Adipose tissue (tissue), 3 donors: Measurements from ENCODE around the gene PLD1. TPM values are rescaled to one million over a fixed set of nuclear protein-coding genes. Genes with fewer than 3 reads are reported as not detected.
A peak's percentile ranks its signal among the peaks of the same experiment; 100 is the strongest.

Experiments
- H3K27ac ChIP-seq: one replicate; pipeline ENCODE4 v1.5.1; 2013; ENCODE audit warnings: low read depth, low read length
- WGBS, 3 donors: extraction: QIAGEN DNeasy Blood & Tissue Kit; methylation state at CpG; one replicate each; pipeline ENCODE4 v1.1.7; 2013; 5-methylcytosine and 5-hydroxymethylcytosine counted together
- polyA plus RNA-seq, 3 donors: library from polyadenylated mRNA; stranded (reverse); fragments of 200-250 nt; gene quantifications; one replicate each; pipeline ENCODE4 v1.2.3, GENCODE V29; 2013
- donor health status: healthy with polysubstance abuse.
- donor health status: Bipolar disorder and iron deficiency.
- donor health status: healthy.

The PLD1 gene
- polyA plus RNA-seq, 3 donors, result 5.4 to 11.9 (median 10.6) TPM

DNA sequence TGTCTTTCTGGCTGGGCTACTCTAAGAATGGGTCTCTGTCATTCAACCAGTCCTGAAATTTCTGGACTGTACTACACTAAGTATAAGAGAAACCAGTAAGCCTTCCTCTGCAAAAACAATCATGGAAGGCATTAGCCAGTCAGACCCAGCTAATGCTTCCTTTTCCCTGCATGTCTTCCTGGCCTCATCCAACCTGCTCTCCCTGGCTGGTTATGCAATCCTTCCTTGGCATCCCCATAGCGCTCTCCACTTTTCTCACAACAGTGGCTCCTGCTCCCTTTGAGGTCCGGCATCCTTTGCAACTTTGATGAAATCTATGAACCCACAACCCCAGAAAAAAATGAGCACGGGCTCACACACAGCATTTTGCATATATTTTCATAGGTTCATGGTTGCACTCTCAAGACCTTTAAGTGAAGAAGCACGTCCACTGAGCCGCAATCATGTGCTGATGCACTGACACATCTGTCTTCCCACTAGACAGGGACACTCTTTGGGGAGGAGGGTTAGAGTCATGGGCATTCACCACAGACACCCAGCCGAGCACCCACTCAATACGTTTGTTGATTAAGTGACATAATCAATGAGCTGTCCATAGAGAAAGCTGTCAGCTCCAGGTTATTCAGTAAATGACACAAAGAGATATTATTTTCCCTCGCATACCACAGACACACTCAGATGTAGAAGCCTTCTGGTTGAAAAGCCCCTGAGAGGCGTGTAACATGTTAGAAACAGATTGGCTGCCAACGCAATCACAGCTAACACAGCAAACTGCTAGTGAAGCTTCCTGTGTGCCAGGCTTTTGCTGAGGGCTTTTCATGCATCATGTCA, 66.7 kb downstream of the PLD1 start:
- H3K27ac ChIP-seq, result no peak overlapping the region
- 82 to 92% (median 91%) methylated on average over 10 of the region's 10 CpGs for WGBS, 3 donors

DNA sequence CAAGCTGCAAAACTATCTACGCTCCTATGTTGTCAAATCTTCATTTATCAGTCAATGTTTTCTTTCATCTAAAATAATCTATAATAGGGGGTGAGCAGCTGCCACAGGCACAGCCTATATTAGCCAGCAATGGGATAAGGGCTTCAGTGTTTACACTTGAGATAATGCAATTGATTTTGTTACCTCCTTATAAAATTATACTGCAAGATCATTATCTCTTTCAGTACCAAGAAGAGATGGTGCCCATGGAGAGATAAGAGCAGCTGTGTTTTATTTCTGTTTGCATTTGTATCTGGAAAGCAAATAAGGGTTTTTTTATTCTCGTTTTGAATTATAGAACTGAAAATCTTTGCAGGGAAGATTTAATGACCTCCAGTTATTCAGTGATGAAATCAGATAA, 68.9 kb downstream of the PLD1 start:
- WGBS, 3 donors, result 28 to 73% (median 70%) methylated on average over 2 of the region's 2 CpGs

DNA sequence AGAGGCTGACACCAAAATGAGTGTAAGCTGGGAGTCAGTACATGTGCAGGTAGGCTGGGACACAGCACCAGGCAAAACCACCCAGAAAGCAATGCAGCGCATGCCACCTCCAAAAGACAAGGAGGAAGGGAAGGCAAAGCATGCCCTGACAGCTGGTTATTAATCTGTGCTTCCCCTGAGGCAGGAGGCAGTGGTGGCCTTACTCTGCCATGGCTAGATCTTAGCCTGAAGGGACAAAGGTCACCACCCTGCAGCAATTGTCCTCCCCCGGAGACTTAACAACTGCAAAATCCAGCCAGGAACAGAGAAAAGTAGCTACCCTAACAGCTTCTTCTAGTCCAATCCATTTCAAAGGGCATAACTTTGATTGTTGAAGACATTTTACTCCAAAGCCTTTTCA, 73.7 kb downstream of the PLD1 start:
- H3K27ac ChIP-seq, result no peak overlapping the region
- WGBS, 3 donors, result 71 to 96% (median 85%) methylated on average over 2 of the region's 2 CpGs

More for the DNA sequence above, 68.9 kb downstream of the PLD1 start:
- H3K27ac ChIP-seq, result no peak overlapping the region

- no peak overlapping the region for H3K27ac ChIP-seq
These were observed 76.7 kb downstream of the PLD1 start for GRCh38 chr3:171733561-171733960.

DNA sequence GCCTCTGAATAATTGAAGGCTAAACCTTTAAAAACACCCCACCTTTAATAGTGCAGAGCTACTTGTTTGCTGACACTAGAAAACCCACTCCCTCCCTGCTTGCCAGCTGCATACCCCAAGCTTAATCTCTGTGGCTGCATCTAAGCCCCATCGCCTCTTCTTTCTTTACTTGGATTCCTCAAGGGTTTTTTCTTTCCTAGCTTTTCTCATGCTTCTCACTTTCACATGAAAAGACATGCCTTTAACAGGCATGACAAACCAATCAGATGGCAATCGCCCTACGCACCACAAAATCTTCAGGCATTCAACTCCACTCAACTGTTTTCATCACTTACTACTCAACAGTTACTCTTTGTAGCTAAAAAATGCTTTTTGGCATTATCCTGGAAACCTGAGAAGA, 77.5 kb downstream of the PLD1 start:
- H3K27ac ChIP-seq, result no peak overlapping the region
- WGBS, 3 donors, result 66 to 97% (median 82%) methylated on average over 3 of the region's 3 CpGs

DNA sequence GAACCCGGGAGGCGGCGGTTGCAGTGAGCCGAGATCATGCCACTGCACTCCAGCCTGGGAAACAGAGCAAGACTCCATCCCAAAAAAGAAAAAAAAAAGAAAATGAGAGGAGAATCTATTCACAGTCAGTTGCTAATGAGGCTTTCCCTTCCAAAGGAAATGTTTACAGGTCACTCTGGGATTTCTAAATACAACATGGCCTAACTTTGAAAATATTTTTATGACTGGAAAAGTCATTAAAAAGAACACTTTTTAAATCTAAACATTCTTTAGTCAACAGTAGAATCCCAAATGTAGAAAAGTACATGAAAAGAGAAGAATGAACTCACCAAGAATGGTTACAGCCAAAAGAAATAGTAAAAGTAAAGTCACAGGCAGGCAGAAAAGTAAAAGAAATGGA, 78.6 kb downstream of the PLD1 start:
- no peak overlapping the region for H3K27ac ChIP-seq
- WGBS, 3 donors, result 79 to 94% (median 88%) methylated on average over 3 to 4 of the region's 4 CpGs

DNA sequence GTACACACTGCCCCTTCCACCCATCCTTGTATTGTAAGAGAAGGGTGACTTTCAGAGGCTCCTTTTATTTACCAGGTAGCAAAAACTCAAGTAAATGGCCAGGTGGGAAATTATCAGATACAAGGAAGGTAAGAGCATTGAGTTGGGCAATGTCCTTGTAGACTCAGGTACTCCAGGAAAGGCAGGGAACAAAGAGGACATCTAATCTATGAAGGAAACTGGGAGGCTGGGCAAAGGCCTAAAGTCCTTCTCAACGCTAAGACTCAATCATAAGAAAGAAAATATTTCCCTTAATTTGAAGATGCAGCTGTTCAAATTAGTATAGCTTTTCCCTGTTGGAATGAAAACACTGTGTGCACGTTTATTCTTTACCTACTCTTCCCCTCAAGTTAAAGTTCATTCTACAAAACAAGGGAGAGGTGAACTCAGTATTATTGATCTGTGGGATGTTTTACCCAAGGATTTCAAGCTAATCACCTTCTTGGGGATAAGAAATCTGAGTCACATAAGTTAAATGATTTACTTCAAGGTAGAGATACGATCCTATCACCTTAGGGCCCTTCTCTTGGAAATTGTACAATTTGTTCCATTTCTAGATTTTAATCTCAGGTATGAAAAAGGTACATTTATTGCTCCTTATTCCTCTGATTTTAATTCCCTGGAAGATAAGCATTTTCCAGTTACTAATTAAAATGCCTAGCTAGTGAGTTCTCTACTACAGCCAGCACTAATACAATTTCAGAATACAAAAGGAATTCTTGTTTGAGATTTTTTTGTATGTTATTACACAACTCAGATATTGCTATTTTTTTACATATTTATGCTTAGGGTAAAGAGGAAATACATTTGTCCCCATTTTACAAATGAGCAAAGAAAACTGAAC, 80.6 kb downstream of the PLD1 start:
- WGBS, 3 donors, result 65 to 94% (median 93%) methylated on average over 3 of the region's 3 CpGs
- H3K27ac ChIP-seq, result no peak overlapping the region

- WGBS, 3 donors, result 79 to 83% (median 80%) methylated on average over 3 of the region's 3 CpGs
- H3K27ac ChIP-seq, result no peak overlapping the region
These were observed 83.0 kb downstream of the PLD1 start for GRCh38 chr3:171727288-171727687.

DNA sequence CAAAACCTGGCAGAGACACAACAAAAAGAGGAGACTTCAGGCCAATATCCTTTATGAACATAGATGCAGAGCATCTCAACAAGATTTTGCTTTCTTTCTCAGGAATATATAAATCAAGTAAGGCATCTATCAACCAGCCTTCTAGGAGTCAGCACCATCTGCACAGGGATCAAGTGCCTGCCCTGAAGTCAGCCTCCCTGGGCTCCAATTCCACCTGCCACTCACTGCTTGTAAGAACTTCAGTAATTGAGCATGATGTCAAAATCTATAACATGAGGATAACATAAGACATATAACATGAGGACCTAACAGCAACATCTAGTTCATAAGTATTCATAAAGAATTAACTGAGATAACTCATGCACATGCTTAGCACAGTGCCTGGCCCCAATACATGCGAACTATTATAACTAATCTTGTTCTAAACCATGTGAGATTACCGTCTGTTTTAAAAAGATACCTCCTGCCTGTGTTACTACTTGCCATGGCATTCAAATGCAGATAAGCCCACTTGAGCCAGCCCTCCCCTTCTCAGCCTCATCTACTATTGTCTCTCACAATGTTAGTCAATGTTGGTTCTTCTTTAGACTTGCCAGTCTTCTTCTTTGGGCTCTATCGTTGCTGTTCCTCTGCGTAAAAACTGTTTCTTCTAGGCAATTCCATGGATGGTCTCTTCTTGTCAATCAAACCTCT, 91.6 kb downstream of the PLD1 start:
- no peak overlapping the region for H3K27ac ChIP-seq
- WGBS, 3 donors, result 69 to 96% (median 79%) methylated on average over 4 of the region's 4 CpGs

DNA sequence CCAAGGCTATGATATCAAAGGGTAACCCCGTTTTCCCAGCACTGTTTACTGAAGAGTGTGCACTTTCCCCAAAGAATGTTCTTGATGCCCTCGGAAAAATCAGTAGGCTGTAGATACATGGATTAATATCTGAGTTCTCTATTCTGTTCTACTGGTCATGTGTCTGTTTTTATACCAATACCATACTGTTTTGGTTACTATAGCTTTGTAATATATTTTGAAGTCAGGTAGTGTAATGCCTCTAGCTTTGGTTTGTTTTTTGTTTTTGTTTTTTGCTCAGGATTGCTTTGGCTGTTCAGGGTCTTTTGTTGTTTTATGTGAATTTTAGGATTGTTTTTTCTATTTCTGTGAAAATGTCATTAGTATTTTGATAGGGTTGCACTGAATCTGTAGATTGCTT, 95.1 kb downstream of the PLD1 start:
- whole genome bisulfite sequencing, 3 donors, result 95 to 98% (median 96%) methylated on average over 2 of the region's 2 CpGs
- H3K27ac ChIP-seq, result no peak overlapping the region

- peak overlapping the region; percentile 31 for H3K27ac ChIP-seq
- WGBS, 3 donors, result 61 to 73% (median 70%) methylated on average over 8 of the region's 8 CpGs
These were observed 97.9 kb downstream of the PLD1 start for GRCh38 chr3:171712171-171712938.

GRCh38 chr3:171711461-171712170, 98.7 kb downstream of the PLD1 start:
- peak overlapping the region; percentile 31 for H3K27ac ChIP-seq
- WGBS, 3 donors, result 54 to 89% (median 56%) methylated on average over 3 of the region's 3 CpGs

DNA sequence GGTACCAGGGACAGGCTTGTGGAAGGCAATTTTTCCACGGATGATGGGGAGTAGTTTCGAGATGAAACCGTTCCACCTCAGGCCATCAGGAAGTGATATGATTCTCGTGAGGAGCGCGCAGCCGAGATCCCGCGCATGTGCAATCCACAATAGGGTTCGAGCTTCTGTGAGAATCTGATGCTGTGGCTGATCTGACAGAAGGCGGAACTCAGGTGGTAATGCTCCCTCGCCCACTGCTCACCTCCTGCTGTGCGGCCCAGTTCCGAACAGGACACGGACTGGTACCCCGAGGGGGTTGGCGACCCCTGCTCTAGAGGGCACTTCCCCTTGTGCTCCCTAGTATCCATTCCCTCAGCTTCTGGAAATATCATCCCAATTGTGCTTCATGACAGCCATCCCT, 99.9 kb downstream of the PLD1 start:
- 93 to 98% (median 93%) methylated on average over 17 of the region's 17 CpGs for WGBS, 3 donors

DNA sequence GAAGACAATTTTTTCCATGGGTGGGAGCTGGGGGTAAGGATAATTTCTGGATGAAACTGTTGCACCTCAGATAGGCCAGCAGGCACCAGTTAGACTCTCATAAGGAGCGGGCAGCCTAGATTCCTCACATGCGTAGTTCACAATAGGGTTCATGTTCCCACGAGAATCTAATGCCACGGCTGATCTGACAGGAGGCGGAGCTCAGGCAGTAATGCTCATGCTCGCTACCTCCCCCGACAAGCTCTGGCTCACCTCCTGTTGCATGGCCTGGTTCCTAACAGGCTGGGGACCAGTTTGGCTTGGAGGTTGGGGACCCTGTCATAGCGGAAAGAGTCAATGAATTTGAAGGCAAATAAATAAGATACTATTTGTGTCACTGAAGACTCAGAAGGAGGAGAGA, 105.5 kb downstream of the PLD1 start:
- 86 to 94% (median 94%) methylated on average over 8 of the region's 8 CpGs for WGBS, 3 donors
- H3K27ac ChIP-seq, result no peak overlapping the region

More for the DNA sequence above, 99.9 kb downstream of the PLD1 start:
- no peak overlapping the region for H3K27ac ChIP-seq

- WGBS, 3 donors, result 21 to 56% (median 52%) methylated on average over 2 of the region's 2 CpGs
These were observed 106.3 kb downstream of the PLD1 start for GRCh38 chr3:171704002-171704401.

GRCh38 chr3:171703144-171703543, 107.1 kb downstream of the PLD1 start:
- no peak overlapping the region for H3K27ac ChIP-seq
- WGBS, 3 donors, result 99% methylated on average over 2 of the region's 2 CpGs

More at GRCh38 chr3:171704002-171704401, 106.3 kb downstream of the PLD1 start:
- no peak overlapping the region for H3K27ac ChIP-seq

GRCh38 chr3:171700653-171701052, 109.6 kb downstream of the PLD1 start:
- H3K27ac ChIP-seq, result no peak overlapping the region
- WGBS, 3 donors, result 81 to 91% (median 84%) methylated on average over 1 of the region's 1 CpG

DNA sequence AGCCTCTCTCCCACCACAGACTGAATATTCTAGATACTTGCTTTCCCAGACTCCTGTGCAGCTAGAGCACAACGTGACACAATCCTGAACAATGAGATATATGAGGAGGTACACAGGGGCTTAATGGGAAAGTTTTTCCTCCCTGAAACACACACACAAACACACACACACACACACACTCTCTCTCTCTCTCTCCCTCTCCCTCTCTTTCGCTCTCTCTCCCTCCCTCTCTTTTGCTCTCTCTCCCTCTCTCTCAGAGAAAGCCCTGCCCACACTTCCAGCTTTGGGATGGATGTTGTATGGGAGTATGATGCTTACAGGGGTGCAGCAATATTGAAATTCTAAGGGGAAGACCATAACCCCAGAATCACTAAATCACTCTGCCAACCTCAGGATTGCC, 110.1 kb downstream of the PLD1 start:
- WGBS, 3 donors, result 78 to 88% (median 84%) methylated on average over 2 of the region's 2 CpGs

More for the DNA sequence above, 110.1 kb downstream of the PLD1 start:
- H3K27ac ChIP-seq, result no peak overlapping the region
